Measurements from ENCODE around the gene ZNF423. TPM values are rescaled to one million over a fixed set of nuclear protein-coding genes. Genes with fewer than 3 reads are reported as not detected.

Gene ZNF423
- total and polyA plus RNA-seq, 2 donors = 6.4 to 14.0 TPM

- DNase-seq (ENCODE audit: extremely low spot score) = no peak
- Histone ChIP-seq H3K27ac (ENCODE audit: low read depth) (no peak overlapping the region), H3K36me3 (ENCODE audit: insufficient read depth) (no peaks in the 10 kb centered on the region), H3K4me3 (ENCODE audit: low read depth, low read length) (no peak overlapping the region), H3K4me1 (ENCODE audit: insufficient read depth) (no peaks in the 10 kb centered on the region)
- WGBS = 48% methylated on average over 5 of the region's 5 CpGs
Measured at GRCh38 chr16:49442805-49443204, 413.1 kb downstream of the ZNF423 start.

- no peak overlapping the region for H3K27ac ChIP-seq (ENCODE audit: low read depth)
- no peaks in the 10 kb centered on the region for H3K36me3 ChIP-seq (ENCODE audit: insufficient read depth)
- DNase-seq (ENCODE audit: extremely low spot score) = no peak
- no peaks in the 10 kb centered on the region for H3K4me1 ChIP-seq (ENCODE audit: insufficient read depth)
- 21% methylated on average over 18 of the region's 18 CpGs for WGBS
- H3K4me3 ChIP-seq (ENCODE audit: low read depth, low read length) = no peak overlapping the region
Measured at GRCh38 chr16:49441366-49441780, 414.5 kb downstream of the ZNF423 start.

DNA sequence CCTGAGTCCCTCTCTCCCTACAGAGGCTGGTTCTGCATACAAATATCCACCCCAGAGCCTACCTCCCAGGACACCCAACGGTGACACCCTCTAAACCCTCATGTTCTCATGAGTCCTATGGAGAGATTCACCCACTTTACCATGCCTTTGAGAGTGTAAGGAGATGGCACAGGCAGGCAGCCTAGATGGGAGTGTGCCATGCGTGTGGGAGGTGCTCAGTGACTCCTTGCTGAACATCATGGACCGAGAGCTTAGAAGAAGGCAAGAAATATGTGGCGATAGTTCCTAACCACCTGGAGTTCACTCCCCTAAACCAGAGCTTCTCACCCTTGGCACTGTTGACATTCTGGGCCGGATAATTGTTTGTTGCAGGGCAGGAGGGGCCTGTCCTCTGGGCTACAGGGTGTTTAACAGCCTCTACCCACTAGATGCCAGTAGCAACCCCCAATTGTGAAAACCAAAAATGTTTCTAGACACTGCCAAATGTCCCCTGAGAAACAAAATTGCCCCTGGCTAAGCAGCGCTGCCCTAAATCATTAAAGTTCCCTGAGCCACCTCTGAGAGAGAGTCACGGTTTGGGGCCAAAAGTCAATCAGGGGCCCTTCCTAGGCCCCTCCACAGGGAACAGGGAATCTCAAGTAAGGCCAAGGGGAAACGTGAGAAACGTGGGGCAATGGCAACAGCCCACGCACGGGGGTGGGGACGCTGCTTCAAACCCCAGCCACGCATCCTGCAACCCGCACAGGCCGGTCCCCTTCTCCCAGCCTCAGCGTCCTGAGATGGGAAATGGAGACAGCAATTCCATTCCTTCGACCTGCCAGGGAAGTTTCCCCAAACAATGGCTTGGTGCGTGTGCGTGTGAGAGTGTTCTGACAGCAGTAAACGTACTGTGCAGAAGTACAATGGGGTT, 415.5 kb downstream of the ZNF423 start:
- DNase-seq (ENCODE audit: extremely low spot score) = no peak
- WGBS = 71% methylated on average over 20 of the region's 20 CpGs
- Histone ChIP-seq H3K4me3 (ENCODE audit: low read depth, low read length) (no peak overlapping the region), H3K36me3 (ENCODE audit: insufficient read depth) (no peaks in the 10 kb centered on the region), H3K27ac (ENCODE audit: low read depth) (no peak overlapping the region), H3K4me1 (ENCODE audit: insufficient read depth) (no peaks in the 10 kb centered on the region)

DNA sequence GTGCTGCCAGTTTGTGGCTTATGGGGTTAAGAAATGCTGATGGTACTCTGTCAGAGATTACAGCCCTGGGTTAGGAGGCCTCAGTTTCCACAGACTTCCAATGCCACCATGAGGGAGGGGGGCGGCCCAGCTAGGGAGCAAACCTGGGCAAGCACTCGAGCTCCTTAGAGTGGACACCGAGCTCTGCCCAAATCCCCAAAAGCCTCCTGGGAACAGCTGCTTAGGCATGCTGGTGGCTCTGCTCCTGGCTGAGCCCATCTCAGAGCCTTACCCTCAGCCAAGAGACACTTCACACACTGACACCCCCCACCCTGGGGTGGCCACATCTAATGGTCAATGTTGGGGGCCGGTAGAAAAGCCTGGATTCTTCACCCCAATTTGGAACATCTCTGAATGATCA, 416.2 kb downstream of the ZNF423 start:
- whole genome bisulfite sequencing = 92% methylated on average over 4 of the region's 4 CpGs
- Histone ChIP-seq H3K4me1 (ENCODE audit: insufficient read depth) (no peaks in the 10 kb centered on the region), H3K36me3 (ENCODE audit: insufficient read depth) (no peaks in the 10 kb centered on the region), H3K4me3 (ENCODE audit: low read depth, low read length) (no peak overlapping the region), H3K27ac (ENCODE audit: low read depth) (no peak overlapping the region)
- DNase-seq (ENCODE audit: extremely low spot score) = no peak

- DNase-seq (ENCODE audit: extremely low spot score) = no peak
- H3K4me3 ChIP-seq (ENCODE audit: low read depth, low read length) = no peak overlapping the region
- no peak overlapping the region for H3K27ac ChIP-seq (ENCODE audit: low read depth)
- H3K36me3 ChIP-seq (ENCODE audit: insufficient read depth) = no peaks in the 10 kb centered on the region
- WGBS = 81% methylated on average over 7 of the region's 7 CpGs
- H3K4me1 ChIP-seq (ENCODE audit: insufficient read depth) = no peaks in the 10 kb centered on the region
Measured at GRCh38 chr16:49439050-49439449, 416.9 kb downstream of the ZNF423 start.

Small RNA genes lying within 50 kb of the gene (small RNA-seq; reads per million reads assigned to genes)
- not detected for gene MRPS21P7
- not detected for gene MRPS21P8

Other genes starting within 250 kb of the ZNF423 start
- 39.3 TPM for gene CNEP1R1, start 169.1 kb upstream of the ZNF423 start, total RNA-seq
- gene CNEP1R1, start 169.1 kb upstream of the ZNF423 start, polyA plus RNA-seq = 8.6 TPM
- 19.4 TPM for gene HEATR3, start 209.9 kb upstream of the ZNF423 start, total RNA-seq
- 7.4 TPM for gene HEATR3, start 209.9 kb upstream of the ZNF423 start, polyA plus RNA-seq

Measured in urinary bladder (tissue), 4 donors.